ENCODE results near the gene ZNF30.

DNA sequence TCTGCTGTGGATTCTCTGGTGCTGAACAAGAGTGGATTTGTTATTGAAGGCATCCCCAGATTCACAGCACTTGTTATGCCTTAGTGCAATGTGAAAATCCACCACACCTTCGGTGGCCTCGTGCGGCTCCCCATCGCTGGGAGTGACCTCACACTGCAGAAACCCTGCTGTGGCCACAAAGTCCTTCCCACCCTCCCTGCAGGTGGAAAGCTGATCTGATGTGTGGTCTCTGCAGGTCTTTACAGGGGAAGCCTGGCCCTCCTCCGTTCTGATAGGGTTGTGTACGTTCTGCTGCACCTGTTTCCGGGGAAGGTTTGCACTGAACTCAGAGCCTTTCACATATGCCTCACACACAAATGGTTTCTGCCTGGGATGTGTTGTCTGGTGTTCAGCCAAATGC, 32.3 kb downstream of the ZNF30 start:
- TF ChIP-seq CTCF (IDR thresholded peaks at IDR 0.05): no peak
- no peak for TF ChIP-seq POLR2A (IDR thresholded peaks at IDR 0.05)
